ENCODE measurements around the gene PTGES3.
A peak's percentile ranks its signal among the peaks of the same experiment; 100 is the strongest.

PTGES3 gene

GRCh38 chr12:56682323-56682722 lies 5.8 kb downstream of the PTGES3 start:
- Histone ChIP-seq H3K9ac (ENCODE audit: low read length) (no peak overlapping the region), H3K23ac (ENCODE audit: low read length) (no peak overlapping the region), H3K18ac (ENCODE audit: low read length) (no peak overlapping the region), H4K91ac (ENCODE audit: low read depth, low read length) (no peak overlapping the region), H3K9me3 (ENCODE audit: insufficient read depth, low read depth, low read length) (no peaks in the 10 kb centered on the region), H3K4me3 (ENCODE audit: low read depth, low read length) (no peak overlapping the region), H3K27me3 (ENCODE audit: insufficient read depth, low read length) (no peaks in the 10 kb centered on the region), H2AK5ac (ENCODE audit: low read length) (no peak overlapping the region), H3K79me2 (ENCODE audit: control insufficient read depth, insufficient read depth, low read length, poor library complexity) (peaks cover 51% of the 10 kb centered on the region), H3K14ac (ENCODE audit: low read length) (no peak overlapping the region), H2BK5ac (ENCODE audit: low read depth, low read length, poor library complexity) (no peak overlapping the region), H3K36me3 (ENCODE audit: control insufficient read depth in 1 of 2, insufficient read depth in 2 of 2, low read length in 2 of 2) (peaks cover 20 to 26% of the 10 kb centered on the region in 2 experiments), H3K4me2 (ENCODE audit: low read length) (no peak overlapping the region), H4K8ac (ENCODE audit: low read depth, low read length) (no peak overlapping the region), H2AFZ (ENCODE audit: insufficient read depth, low read length, poor library complexity) (no peak overlapping the region), H2BK120ac (ENCODE audit: insufficient read depth, low read length, poor library complexity) (no peak overlapping the region), H3K79me1 (ENCODE audit: low read length) (peaks cover 2% of the 10 kb centered on the region), H3K4me1 (ENCODE audit: control insufficient read depth in 1 of 2, insufficient read depth in 2 of 2, low read length in 2 of 2) (peaks cover 0 to 4% of the 10 kb centered on the region in 2 experiments), H2BK12ac (ENCODE audit: low read length) (no peak overlapping the region), H3K4ac (ENCODE audit: low read depth, low read length) (peak overlapping the region; percentile 75), H4K12ac (ENCODE audit: low read depth, low read length) (no peak overlapping the region), H3K27ac (ENCODE audit: low read depth, low read length) (no peak overlapping the region)
- DNase-seq: no peak
- no CpG with 5 or more reads among the region's 6 CpGs for WGBS (ENCODE audit: extremely low coverage, insufficient coverage, insufficient read length)

GRCh38 chr12:56679883-56680575 lies 8.1 kb downstream of the PTGES3 start:
- Histone ChIP-seq H2AK5ac (ENCODE audit: low read length) (no peak overlapping the region), H4K8ac (ENCODE audit: low read depth, low read length) (no peak overlapping the region), H2BK5ac (ENCODE audit: low read depth, low read length, poor library complexity) (no peak overlapping the region), H4K12ac (ENCODE audit: low read depth, low read length) (no peak overlapping the region), H3K9ac (ENCODE audit: low read length) (no peak overlapping the region), H3K14ac (ENCODE audit: low read length) (no peak overlapping the region), H3K23ac (ENCODE audit: low read length) (no peak overlapping the region), H3K4me2 (ENCODE audit: low read length) (no peak overlapping the region), H3K4ac (ENCODE audit: low read depth, low read length) (peak overlapping the region; percentile 100), H2AFZ (ENCODE audit: insufficient read depth, low read length, poor library complexity) (no peak overlapping the region), H3K36me3 (ENCODE audit: control insufficient read depth in 1 of 2, insufficient read depth in 2 of 2, low read length in 2 of 2) (peaks cover 20 to 28% of the 10 kb centered on the region in 2 experiments), H3K27me3 (ENCODE audit: insufficient read depth, low read length) (no peaks in the 10 kb centered on the region), H3K27ac (ENCODE audit: low read depth, low read length) (no peak overlapping the region), H3K4me1 (ENCODE audit: control insufficient read depth in 1 of 2, insufficient read depth in 2 of 2, low read length in 2 of 2) (peaks cover 0 to 4% of the 10 kb centered on the region in 2 experiments), H4K91ac (ENCODE audit: low read depth, low read length) (no peak overlapping the region), H3K4me3 (ENCODE audit: low read depth, low read length) (no peak overlapping the region), H2BK12ac (ENCODE audit: low read length) (no peak overlapping the region), H2BK120ac (ENCODE audit: insufficient read depth, low read length, poor library complexity) (no peak overlapping the region), H3K18ac (ENCODE audit: low read length) (no peak overlapping the region), H3K79me1 (ENCODE audit: low read length) (no peaks in the 10 kb centered on the region), H3K9me3 (ENCODE audit: insufficient read depth, low read depth, low read length) (no peaks in the 10 kb centered on the region), H3K79me2 (ENCODE audit: control insufficient read depth, insufficient read depth, low read length, poor library complexity) (peaks cover 53% of the 10 kb centered on the region)
- DNase-seq: no peak
- WGBS (ENCODE audit: extremely low coverage, insufficient coverage, insufficient read length): no CpG with 5 or more reads among the region's 13 CpGs

DNA sequence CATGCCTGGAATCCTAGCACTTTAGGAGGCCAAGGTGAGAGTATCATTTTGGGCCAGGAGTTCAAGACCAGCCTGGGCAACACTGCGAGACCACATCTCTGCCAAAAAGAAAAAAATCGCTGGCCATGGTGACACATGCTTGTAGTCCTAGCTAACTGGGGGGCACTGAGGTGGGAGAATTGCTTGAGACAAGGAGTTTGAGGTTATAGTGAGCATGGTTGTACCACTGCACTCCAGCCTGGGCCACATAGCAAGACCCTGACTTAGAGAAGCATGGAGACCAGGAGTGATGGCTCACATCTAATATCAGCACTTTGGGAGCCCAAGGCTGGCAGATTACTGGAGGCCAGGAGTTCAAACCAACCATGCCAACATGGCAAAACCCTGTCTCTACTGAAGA lies 9.2 kb downstream of the PTGES3 start:
- H3K27me3 ChIP-seq (ENCODE audit: insufficient read depth, low read length): no peaks in the 10 kb centered on the region
- H3K18ac ChIP-seq (ENCODE audit: low read length): no peak overlapping the region
- no peak overlapping the region for H4K91ac ChIP-seq (ENCODE audit: low read depth, low read length)
- H3K9ac ChIP-seq (ENCODE audit: low read length): no peak overlapping the region
- no peak overlapping the region for H4K8ac ChIP-seq (ENCODE audit: low read depth, low read length)
- H3K4me3 ChIP-seq (ENCODE audit: low read depth, low read length): no peak overlapping the region
- no peak overlapping the region for H2BK12ac ChIP-seq (ENCODE audit: low read length)
- H4K12ac ChIP-seq (ENCODE audit: low read depth, low read length): no peak overlapping the region
- no CpG with 5 or more reads among the region's 2 CpGs for WGBS (ENCODE audit: extremely low coverage, insufficient coverage, insufficient read length)
- H2BK5ac ChIP-seq (ENCODE audit: low read depth, low read length, poor library complexity): no peak overlapping the region
- no peaks in the 10 kb centered on the region for H3K9me3 ChIP-seq (ENCODE audit: insufficient read depth, low read depth, low read length)
- no peak overlapping the region for H3K4me2 ChIP-seq (ENCODE audit: low read length)
- H3K4ac ChIP-seq (ENCODE audit: low read depth, low read length): peak overlapping the region; percentile 81
- H3K4me1 ChIP-seq (ENCODE audit: control insufficient read depth in 1 of 2, insufficient read depth in 2 of 2, low read length in 2 of 2): peaks cover 0 to 2% of the 10 kb centered on the region in 2 experiments
- no peak overlapping the region for H2AFZ ChIP-seq (ENCODE audit: insufficient read depth, low read length, poor library complexity)
- no peak overlapping the region for H2BK120ac ChIP-seq (ENCODE audit: insufficient read depth, low read length, poor library complexity)
- no peaks in the 10 kb centered on the region for H3K79me1 ChIP-seq (ENCODE audit: low read length)
- DNase-seq: no peak
- no peak overlapping the region for H3K27ac ChIP-seq (ENCODE audit: low read depth, low read length)
- peaks cover 20 to 27% of the 10 kb centered on the region in 2 experiments for H3K36me3 ChIP-seq (ENCODE audit: control insufficient read depth in 1 of 2, insufficient read depth in 2 of 2, low read length in 2 of 2)
- H2AK5ac ChIP-seq (ENCODE audit: low read length): no peak overlapping the region
- H3K23ac ChIP-seq (ENCODE audit: low read length): no peak overlapping the region
- peaks cover 54% of the 10 kb centered on the region for H3K79me2 ChIP-seq (ENCODE audit: control insufficient read depth, insufficient read depth, low read length, poor library complexity)
- H3K14ac ChIP-seq (ENCODE audit: low read length): no peak overlapping the region

DNA sequence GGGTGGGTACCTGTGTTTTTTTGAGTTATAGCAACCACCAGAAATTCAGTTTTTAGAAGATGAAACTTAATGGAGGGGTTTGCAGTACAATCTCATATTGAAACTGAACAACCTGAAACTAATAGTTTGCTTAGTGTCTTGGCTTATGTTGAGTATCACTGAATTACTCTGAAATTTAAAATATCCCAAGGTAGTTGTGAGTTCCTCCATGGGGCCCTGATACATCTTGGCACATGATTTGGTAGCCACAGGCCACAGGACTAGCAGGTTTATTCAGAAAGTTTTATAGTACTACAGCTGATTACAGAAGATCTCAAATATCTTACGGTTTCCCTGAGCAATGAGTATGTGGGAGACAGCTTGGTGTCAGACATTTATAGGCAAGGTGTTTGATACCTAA lies 10.4 kb downstream of the PTGES3 start:
- WGBS (ENCODE audit: extremely low coverage, insufficient coverage, insufficient read length): no CpG with 5 or more reads among the region's 1 CpG
- Histone ChIP-seq H4K8ac (ENCODE audit: low read depth, low read length) (no peak overlapping the region), H2BK120ac (ENCODE audit: insufficient read depth, low read length, poor library complexity) (no peak overlapping the region), H3K14ac (ENCODE audit: low read length) (no peak overlapping the region), H3K4ac (ENCODE audit: low read depth, low read length) (no peak overlapping the region), H2AFZ (ENCODE audit: insufficient read depth, low read length, poor library complexity) (no peak overlapping the region), H3K9ac (ENCODE audit: low read length) (no peak overlapping the region), H2BK5ac (ENCODE audit: low read depth, low read length, poor library complexity) (no peak overlapping the region), H2AK5ac (ENCODE audit: low read length) (no peak overlapping the region), H4K12ac (ENCODE audit: low read depth, low read length) (no peak overlapping the region), H2BK12ac (ENCODE audit: low read length) (no peak overlapping the region), H3K79me1 (ENCODE audit: low read length) (no peaks in the 10 kb centered on the region), H3K36me3 (ENCODE audit: control insufficient read depth in 1 of 2, insufficient read depth in 2 of 2, low read length in 2 of 2) (peaks cover 20 to 29% of the 10 kb centered on the region in 2 experiments), H3K27me3 (ENCODE audit: insufficient read depth, low read length) (no peaks in the 10 kb centered on the region), H3K4me1 (ENCODE audit: control insufficient read depth in 1 of 2, insufficient read depth in 2 of 2, low read length in 2 of 2) (peaks cover 0 to 2% of the 10 kb centered on the region in 2 experiments), H3K23ac (ENCODE audit: low read length) (no peak overlapping the region), H3K4me2 (ENCODE audit: low read length) (no peak overlapping the region), H4K91ac (ENCODE audit: low read depth, low read length) (no peak overlapping the region), H3K18ac (ENCODE audit: low read length) (no peak overlapping the region), H3K27ac (ENCODE audit: low read depth, low read length) (no peak overlapping the region), H3K79me2 (ENCODE audit: control insufficient read depth, insufficient read depth, low read length, poor library complexity) (peaks cover 47% of the 10 kb centered on the region), H3K4me3 (ENCODE audit: low read depth, low read length) (no peak overlapping the region), H3K9me3 (ENCODE audit: insufficient read depth, low read depth, low read length) (no peaks in the 10 kb centered on the region)
- no peak for DNase-seq
